ENCODE results near the gene PTPRN2.
"Not testable (repeated sequence)": the region's sequence is repeated elsewhere in the genome, so short reads cannot be mapped to it uniquely, and the experiment has no call there.

DNA sequence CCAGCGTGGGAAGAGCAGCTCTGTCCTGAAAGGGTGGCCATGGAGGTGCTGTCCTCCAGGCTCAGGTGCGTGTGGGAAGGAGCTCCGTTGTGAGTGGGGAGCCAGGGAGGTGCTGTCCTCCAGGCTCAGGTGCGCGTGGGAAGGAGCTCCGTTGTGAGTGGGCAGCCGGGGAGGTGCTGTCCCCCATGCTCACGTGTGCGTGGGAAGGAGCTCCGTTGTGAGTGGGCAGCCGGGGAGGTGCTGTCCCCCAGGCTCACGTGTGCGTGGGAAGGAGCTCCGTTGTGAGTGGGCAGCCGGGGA, 691.3 kb downstream of the PTPRN2 start:
- TF ChIP-seq, protein P1, sequence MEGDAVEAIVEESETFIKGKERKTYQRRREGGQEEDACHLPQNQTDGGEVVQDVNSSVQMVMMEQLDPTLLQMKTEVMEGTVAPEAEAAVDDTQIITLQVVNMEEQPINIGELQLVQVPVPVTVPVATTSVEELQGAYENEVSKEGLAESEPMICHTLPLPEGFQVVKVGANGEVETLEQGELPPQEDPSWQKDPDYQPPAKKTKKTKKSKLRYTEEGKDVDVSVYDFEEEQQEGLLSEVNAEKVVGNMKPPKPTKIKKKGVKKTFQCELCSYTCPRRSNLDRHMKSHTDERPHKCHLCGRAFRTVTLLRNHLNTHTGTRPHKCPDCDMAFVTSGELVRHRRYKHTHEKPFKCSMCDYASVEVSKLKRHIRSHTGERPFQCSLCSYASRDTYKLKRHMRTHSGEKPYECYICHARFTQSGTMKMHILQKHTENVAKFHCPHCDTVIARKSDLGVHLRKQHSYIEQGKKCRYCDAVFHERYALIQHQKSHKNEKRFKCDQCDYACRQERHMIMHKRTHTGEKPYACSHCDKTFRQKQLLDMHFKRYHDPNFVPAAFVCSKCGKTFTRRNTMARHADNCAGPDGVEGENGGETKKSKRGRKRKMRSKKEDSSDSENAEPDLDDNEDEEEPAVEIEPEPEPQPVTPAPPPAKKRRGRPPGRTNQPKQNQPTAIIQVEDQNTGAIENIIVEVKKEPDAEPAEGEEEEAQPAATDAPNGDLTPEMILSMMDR (conservative IDR thresholded peaks at IDR 0.05): not testable (repeated sequence)
- TF ChIP-seq EZH2 (IDR thresholded peaks at IDR 0.05; ENCODE audit: low read depth): not testable (repeated sequence)

Data from PC-9 (cell line).